HG03025 (cell line): ENCODE results near the gene UROS.

Source experiments
- ATAC-seq: cut with Tn5 transposase; IDR thresholded peaks from one replicate; pipeline ENCODE4 v1.9.1; 2021; ENCODE audit warnings: mild to moderate bottlenecking, moderate library complexity; ENCODE audit not compliant: unreplicated experiment, low FRiP score

UROS gene

GRCh38 chr10:125838802-125839575 lies 15.9 kb upstream of the UROS start:
- no peak for ATAC-seq

- ATAC-seq: no peak
These were observed 13.7 kb upstream of the UROS start for GRCh38 chr10:125836746-125837145.

DNA sequence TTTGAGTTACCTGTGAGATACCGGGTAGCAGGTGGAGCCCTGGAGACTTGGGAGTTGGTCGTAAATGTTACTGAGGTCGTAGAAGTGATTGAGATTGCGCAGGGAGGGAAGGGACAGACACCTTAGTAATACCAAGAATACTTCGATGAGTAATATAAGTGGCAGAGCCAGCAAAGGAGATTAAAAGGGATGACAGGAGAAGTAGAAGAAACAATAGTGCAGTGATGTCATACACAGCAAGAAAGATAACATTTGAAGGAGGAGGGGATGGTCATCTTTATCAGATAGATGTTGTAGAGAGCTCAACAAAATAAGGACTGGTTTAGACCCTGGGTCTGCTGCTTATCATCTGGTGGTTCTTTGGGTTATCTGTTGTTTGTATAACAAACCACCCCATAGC lies 5.3 kb upstream of the UROS start:
- ATAC-seq: no peak

DNA sequence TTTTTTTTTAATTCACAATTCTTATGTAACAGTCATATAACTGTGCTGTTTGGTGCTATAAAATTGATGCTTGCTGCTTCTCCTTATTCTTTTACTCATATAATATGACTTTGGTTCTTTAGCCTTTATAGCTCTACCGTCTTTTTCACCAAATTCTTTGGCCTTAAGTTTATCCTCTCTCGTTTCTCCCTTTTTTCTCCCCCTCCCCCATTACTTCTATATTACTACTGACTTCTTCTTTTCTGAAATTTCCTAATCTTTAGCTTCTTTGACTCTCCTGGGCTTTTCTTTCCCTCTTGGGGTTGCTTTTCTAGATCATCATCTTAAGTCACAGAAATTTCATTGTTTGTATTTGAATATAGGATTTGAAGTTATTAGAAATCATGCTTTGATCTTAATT lies 4.1 kb upstream of the UROS start:
- ATAC-seq: no peak

- no peak for ATAC-seq
These were observed 1.7 kb upstream of the UROS start for GRCh38 chr10:125824736-125825135.

GRCh38 chr10:125823663-125824251 lies 699 bp upstream of the UROS start:
- ATAC-seq: peak; percentile 9

GRCh38 chr10:125820701-125821100 lies 2.4 kb downstream of the UROS start:
- no peak for ATAC-seq

GRCh38 chr10:125817337-125817946 lies 5.6 kb downstream of the UROS start:
- no peak for ATAC-seq

DNA sequence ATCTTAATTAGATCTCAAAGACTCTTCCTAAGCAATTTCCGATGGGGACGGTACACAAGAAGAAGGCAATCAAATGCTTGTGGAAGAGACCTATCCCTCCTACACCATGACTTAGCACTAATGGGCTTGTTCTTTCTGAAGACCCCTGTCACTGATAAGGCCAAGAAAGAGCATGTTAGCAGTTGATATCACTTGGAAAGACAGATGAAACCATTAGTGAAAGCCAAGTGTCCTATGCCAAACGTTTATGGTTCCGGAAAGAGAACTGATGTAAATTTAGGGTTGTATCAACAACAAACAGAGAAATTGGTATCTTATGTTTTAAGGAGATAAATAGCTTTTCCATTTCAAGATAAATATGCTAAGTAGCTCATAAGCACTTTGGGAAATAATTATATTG lies 6.5 kb downstream of the UROS start:
- ATAC-seq: no peak

- no peak for ATAC-seq
These were observed 7.3 kb downstream of the UROS start for GRCh38 chr10:125815764-125816163.

DNA sequence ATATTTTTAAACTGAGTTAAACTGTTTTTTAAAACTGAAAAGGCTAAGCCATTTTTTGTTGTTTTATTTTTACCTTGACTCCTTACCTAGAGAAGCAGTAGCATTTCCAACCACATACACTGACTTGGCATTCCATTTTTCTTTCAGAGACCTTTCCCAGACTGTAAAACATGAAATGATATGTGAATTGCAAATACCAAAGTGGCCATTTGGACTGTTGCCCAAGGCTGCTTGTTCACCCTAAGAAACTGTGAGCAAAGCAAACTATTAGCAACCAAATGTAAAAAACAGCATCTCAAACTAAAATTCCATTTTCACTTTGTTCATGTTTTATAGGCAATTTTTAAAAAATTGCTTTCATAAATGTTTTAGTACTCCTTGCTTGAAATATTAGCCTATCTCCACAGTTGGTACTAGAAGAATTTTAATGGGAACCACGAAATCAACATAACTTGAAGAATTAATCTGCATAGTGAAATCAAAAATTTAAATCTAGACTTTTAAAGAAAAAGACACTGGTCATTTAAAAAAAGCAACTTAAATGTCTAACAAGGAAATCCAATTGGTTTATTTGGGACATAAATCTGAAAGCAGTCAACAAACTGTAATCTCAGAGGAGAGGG lies 10.8 kb downstream of the UROS start:
- no peak for ATAC-seq

- no peak for ATAC-seq
These were observed 11.8 kb downstream of the UROS start for GRCh38 chr10:125811251-125811650.

- ATAC-seq: no peak
These were observed 15.0 kb downstream of the UROS start for GRCh38 chr10:125808047-125808446.

- ATAC-seq: no peak
These were observed 20.3 kb downstream of the UROS start for GRCh38 chr10:125802739-125803138.

DNA sequence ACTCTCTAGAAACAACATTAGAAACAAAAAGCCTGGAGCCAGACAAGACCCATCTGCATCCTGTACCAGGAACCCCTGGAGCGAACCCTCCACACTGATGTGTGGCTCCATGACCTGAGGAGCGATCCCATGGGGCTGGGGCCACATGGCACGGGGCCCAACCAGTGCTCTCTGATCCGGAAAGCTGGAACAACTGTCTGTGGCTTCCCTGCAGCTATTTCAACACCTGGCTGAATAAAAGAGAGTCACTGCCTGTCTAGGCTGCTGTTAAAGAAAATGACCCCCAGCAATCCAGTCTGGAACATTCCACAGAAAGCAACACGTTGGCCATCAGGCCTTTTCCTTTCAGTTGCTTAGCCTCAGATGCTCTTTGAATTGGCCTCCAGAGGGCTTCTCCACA lies 20.9 kb downstream of the UROS start:
- no peak for ATAC-seq

DNA sequence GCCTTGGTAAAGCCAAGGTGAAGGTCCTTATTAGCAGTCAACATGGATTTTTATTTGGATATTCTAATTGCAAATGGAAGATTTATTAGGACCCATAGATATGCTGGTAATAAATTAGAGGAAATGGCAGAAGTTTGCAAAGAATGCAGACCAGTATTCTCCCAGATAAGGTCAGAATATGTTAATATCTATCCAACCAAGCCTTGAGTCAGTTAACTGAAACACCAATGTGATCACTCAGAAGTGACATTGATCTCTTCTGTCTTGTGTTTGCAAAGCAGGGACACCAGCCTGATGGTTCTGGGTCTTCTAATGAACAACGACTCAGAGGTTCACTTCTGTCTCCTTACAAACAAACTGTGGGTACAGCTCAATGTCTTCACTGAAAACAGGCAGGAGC lies 21.5 kb downstream of the UROS start:
- ATAC-seq: no peak

DNA sequence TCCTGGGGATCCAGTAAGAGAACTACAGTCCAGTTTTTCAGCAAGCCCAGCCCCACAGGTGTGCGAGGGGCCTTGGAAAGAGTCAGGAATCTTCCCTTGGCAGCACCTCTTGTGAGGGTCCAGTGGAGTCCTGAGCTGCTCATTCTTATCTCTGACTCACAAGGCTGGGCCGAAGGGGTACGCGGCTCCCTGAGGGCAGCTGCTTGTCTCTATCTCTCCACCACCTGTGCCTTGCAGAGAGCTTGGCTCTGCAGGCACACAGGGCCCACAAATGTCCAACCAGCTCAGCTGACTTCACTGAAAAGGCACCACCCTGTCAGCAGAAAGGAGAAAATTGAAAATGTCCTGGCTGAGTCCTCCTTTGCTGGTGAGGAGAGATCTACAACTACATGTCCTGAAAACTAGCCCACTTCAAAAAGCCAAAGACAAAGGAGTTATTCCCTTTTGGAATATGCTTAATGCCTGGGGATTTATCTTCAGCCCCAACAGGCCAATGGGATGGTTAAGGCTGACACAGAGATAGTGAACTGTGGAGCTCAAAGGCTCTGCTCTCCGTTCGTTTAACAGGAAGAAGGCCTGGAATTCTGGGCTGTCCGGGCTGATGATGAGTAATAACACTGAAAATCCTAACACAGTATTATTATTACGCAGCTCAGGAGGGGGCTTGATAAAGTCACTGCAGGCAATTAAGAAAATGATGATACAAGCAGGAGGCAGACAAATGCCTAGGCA lies 23.4 kb downstream of the UROS start:
- ATAC-seq: no peak

DNA sequence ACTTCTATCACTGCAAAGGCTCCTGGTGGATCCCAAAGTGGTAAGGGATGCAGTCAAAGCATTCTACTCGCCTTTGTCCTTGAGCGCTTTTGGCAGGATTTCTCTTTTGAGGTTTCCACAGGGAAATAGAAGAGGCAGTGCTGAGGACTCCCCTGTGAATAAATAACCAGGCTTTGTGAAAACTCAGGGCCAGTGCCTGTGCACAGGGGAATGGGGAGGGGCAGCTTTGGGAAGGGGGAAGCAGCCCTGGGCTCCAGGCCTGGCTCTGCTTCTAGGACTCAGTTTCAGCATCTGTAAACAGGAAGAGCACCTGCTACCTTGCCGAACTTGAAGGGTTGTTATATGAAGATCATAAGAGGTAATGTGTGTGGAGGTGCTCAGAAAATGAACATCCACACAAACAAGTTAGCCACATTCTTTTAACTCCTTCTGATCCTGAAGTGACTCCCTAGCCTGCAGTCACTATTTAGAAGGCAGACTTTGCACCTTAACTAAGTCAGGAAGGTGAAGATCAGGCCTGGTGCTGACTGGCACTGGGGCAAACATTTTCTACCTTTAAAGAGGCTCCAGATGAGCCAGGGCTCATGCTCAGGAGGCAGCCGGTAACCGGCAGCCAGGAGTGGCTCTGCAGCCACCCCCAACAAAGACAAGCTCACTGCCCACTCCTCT lies 24.9 kb downstream of the UROS start:
- ATAC-seq: no peak

DNA sequence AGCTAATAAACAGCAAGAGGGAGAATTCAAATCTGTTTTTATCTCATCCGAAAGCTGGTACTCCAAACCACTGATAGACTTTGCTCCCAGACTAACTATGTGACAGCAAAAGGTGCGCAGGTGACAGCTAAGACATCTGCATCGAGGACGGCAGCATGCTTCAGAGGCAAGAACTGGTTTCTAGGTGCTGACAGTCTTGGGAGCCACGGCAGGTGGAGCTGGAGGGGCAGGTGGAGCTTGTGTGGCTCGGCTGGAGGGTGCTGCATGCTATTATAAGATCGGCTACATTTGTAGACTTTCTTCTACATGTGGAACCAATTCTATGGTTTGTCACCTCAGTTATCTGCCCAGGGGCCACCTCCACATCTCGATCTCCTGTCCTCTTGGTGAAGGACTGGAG lies 25.6 kb downstream of the UROS start:
- ATAC-seq: no peak

DNA sequence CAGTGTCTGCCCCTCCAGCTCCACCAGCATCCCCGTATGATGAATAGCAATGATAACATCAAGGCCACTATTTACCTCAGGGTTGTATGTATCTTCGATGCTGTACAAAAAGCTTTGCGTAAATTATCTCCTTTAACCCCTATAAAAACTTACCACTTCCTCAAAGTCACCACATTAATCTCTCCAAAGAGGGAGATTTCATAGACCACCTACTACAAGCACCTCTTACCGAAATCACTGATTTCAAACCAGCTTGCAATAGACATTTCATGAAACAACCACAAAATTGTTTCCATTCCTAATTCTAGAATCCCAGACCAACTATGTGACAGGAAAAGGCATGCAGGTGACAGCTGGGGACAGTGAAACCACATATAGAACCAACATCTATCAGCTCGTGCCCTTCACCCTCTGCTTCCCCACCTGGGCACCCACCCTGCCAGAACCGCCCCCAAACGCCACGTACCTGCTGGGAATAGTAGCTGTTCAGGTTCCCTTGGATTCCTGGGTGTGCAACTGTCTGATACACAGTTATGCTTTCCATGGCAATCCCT lies 27.3 kb downstream of the UROS start:
- ATAC-seq: no peak
